SW480 (cell line): ENCODE measurements around the gene ENTPD5.
"Not testable (repeated sequence)": the region's sequence is repeated elsewhere in the genome, so short reads cannot be mapped to it uniquely, and the experiment has no call there.

Source experiments
- DNase-seq: peaks from one replicate; pipeline ENCODE4 v3.0.0-alpha.2; 2016; ENCODE audit warnings: low spot score

The ENTPD5 gene

DNA sequence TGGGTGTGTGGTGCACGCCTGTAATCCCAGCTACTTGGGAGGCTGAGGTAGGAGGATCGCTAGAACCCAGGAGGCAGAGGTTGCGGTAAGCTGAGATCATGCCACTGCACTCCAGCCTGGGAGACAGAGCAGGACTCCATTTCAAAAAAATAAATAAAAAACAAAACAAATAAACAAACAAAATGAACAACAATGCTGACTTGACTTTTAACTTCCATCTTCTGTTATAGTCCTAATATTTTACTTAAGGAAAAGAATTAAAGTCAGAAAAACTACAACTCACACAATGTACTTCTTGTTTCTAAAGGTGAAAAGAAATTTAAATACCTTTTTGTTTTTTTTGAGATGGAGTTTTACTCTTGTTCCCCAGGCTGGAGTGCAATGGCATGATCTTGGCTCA is 13.4 kb downstream of the ENTPD5 start:
- DNase-seq, result not testable (repeated sequence)

GRCh38 chr14:73998726-73999125 is 20.4 kb downstream of the ENTPD5 start:
- DNase-seq, result no peak

GRCh38 chr14:73997944-73998447 is 21.1 kb downstream of the ENTPD5 start:
- DNase-seq, result no peak

DNA sequence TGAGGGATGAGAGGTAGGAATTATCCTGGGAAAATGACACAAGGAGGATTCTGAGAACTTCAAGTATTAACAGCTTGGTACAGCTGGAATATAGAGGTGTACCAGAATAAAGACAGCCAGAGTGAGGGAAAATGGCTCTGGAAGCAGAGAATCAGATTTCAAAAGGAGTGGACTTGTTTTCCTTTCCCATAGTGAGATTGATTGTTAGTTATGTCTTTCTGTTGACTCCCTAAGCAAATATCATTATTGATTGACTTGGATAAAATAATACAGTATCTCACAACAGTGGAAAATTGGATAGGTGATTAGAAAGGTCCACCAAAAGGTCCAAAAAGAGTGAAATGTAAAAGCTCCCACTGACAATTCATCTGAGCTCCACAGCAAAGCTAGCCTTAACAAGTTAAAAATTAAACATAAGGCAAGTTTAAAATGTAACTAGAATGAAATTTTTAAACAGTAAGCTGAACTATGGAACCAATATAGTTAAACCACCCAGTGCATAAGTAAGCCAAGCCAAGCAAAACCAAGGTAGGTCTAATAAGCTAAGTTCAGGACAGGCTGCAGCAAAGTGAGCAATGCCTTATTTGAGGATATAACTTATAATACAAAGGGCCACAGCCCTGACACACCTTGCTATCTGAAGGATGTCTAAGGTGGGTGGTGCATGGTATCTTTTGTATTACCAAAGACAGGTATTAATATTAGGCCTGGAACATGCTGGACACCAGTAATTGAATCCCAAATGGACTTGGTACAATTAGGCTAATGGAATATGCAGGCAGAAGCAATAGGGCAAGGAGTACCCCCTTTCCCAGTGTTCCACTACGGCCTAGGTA is 21.8 kb downstream of the ENTPD5 start:
- no peak for DNase-seq

GRCh38 chr14:73996731-73997107 is 22.4 kb downstream of the ENTPD5 start:
- DNase-seq, result no peak

DNA sequence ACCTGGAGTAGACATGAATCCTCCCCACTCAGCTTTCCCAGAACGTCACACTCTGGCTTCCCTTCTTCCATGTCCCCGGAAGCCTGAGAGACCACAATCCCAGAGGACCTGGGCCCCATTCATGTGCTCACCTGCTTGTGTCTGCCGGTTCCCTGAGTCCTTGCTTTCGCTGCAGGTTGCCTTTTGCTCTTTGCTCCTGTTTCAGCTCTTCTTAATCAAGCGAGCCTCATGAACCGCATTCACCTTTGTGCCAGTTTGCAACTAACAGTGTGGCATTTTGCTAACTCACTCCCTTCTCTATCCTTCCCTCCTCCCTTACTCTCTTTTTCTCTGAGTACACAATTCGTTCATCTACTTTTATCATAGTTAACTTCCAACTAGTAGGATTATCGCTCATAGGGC is 23.1 kb downstream of the ENTPD5 start:
- no peak for DNase-seq

DNA sequence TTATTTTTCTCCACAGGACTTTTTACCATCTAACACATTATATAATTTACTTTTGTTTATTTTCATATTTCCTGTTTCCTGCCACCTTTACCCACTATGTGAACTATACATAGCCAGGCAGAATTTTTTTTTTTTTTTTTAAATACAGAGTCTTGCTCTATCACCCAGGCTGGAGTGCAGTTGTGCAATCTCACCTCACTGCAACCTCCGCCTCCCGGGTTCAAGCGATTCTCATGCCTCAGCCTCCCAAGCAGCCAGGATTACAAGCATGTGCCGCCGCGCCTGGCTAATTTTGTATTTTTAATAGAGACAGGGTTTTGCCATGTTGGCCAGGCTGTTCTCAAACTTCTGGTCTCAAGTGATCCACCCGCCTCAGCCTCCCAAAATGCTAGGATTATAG is 24.2 kb downstream of the ENTPD5 start:
- not testable (repeated sequence) for DNase-seq

DNA sequence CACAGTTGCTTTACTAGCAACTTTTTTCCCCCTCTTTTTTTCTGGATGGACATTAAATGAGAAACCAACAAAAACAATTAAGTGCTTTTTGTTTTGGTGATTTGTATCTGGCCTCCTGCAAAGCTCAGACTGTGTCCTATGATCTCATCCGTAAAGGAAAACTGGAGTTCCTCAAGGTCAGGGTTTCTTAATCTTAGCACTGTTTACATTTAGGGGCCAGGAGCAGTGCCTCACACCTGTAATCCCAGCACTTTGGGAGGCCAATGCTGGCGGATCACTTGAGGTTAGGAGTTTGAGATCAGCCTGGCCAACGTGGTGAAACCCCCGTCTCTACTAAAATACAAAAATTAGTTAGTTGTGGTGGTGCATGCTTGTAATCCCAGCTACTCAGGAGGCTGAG is 28.0 kb downstream of the ENTPD5 start:
- no peak for DNase-seq

DNA sequence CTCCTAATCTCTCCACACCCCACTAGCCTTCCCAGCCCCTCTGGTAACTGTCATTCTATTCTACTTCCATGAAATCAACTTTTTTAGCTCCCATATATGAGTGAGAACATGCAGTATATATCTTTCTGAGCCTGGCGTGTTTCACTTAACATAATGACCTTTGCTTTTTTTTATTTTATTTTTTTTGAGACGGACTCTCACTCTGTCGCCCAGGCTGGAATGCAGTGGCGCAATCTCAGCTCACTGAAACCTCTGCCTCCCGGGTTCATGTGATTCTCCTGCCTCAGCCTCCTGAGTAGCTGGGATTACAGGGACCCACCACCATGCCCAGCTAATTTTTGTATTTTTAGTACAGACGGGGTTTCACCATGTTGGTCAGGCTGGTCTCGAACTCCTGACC is 30.4 kb downstream of the ENTPD5 start:
- DNase-seq, result not testable (repeated sequence)

GRCh38 chr14:73988065-73988464 is 31.0 kb downstream of the ENTPD5 start:
- no peak for DNase-seq

DNA sequence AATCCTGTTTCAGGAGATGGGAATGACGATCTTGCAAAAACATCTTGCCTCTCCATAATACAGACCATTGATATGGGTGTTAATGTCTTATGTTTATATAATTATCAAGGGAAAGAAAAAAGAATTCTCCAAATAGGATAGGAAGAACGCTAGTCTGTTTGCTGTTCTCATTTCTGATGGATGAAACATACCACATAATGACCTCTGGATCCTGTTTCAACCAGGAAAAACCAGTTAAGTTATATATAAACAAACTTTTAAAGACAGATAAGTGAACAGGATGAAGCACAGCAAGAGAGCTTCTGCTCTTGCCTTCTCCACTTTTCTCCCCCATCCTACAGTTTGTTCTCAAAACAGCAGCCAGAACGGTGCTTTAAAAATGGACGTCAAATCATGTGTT is 41.2 kb downstream of the ENTPD5 start:
- DNase-seq, result no peak

- DNase-seq, result no peak
Measured at GRCh38 chr14:73976125-73976524, 43.0 kb downstream of the ENTPD5 start.

DNA sequence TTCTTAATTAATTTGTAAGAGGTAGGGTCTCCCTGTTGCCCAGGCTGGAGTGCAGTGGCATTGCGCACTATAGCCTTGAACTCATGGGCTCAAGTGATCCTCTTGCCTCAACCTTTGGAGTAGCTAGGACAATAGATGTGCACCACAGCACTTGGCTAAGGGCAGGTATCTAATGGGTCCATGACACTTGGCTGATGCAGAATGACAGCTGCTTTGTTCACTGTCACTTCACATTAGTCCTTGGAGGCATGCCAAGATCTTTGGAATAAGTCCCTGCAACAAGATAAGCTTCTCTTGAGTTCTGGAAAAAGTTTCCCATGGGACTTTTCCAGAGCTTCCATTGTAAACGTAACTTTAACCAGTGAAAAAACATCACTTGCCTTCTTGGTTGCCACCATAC is 45.6 kb downstream of the ENTPD5 start:
- DNase-seq, result no peak

- no peak for DNase-seq
Measured at GRCh38 chr14:73968885-73969284, 50.2 kb downstream of the ENTPD5 start.

DNA sequence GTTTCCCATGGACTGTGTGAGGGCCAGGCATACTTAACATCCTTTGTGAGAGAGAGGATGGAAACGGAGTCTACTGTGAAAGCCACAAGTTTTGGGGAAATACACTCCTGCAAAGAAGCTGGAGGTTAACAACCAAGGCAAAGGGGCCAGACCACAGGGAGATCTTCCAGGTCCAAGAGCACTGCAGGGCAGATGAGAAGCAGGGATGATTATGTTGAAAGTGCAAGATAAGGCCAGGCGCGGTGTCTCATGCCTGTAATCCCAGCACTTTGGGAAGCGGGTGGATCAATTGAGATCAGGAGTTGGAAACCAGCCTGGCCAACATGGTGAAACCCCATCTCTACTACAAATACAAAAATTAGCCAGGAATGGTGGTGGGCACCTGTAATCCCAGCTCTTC is 53.9 kb downstream of the ENTPD5 start:
- DNase-seq, result no peak

- no peak for DNase-seq
Measured at GRCh38 chr14:73961192-73961591, 57.9 kb downstream of the ENTPD5 start.

GRCh38 chr14:73958591-73958990 is 60.5 kb downstream of the ENTPD5 start:
- no peak for DNase-seq

DNA sequence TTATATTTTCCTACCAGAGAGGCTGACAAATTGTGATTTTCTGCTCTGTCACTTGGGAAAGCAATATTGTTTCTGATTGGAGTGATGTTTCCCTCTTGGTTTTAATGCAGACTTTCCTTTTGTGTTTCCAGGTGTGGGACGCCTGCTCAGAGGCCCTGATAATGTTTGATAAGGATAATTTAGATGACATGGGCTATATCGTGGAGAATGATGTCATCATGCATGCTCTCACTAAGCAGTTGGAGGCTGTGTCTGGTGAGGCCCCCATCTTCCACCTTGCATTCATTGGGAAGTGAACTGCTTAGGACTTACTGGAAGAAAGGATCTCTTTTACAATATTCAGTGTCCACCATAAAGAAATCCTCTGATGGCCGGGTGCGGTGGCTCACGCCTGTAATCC is 63.4 kb downstream of the ENTPD5 start:
- DNase-seq, result no peak

GRCh38 chr14:73953731-73954130 is 65.4 kb downstream of the ENTPD5 start:
- no peak for DNase-seq

DNA sequence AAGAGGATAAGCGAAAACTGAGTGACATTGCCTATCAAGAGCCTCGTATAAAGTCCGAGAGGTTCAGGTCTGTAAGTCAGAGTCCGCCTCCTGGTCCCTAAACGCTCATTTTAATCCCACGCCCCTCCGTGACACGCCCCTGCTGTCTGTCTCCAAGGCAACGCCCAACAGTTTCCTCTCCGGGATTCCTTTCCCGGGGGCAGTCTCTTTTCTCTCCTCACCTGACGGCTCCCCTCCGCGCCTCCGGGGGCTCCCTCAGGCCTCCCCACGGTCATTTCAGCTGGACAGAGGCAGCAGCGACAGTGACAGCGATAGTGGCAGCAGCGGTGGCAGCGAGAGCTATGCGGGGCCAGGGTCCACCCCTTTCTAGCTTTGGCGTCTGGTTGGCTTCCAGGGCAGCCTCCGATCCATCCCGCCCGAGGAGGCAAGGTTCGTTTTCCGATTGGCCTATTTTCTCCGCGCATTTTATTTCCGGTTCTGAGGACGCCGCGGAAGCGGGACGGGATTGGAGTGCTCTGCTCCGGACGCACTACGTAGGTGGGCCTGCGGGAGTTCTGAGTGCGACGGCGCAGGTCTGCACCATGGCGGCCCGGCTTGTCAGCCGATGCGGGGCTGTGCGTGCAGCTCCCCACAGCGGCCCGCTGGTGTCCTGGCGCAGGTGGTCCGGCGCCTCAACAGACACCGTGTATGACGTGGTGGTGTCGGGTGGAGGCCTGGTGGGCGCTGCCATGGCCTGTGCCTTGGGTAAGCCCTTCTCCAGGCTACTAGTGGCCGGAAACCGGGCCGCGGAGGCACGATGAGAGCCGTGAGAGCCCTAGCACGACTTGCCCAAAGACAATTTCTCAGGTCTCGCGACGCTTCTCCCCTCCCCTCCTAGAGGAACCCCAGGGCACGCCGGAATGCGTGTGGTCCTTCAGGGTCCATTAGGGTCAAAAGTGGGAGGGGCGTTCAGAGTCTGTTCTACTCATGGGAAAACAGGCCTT is 69.0 kb downstream of the ENTPD5 start, which contains the start of the genes COQ6 and FAM161B:
Gene COQ6, plus strand, starts transcription at position 551 of the 983 bp plus-strand sequence. Its CDS starts 31 bp downstream, at position 582.
Gene FAM161B, minus strand, starts transcription at position 343 of the 983 bp plus-strand sequence. Its CDS starts 68 bp downstream, at position 275.
- peak; percentile 99 for DNase-seq

DNA sequence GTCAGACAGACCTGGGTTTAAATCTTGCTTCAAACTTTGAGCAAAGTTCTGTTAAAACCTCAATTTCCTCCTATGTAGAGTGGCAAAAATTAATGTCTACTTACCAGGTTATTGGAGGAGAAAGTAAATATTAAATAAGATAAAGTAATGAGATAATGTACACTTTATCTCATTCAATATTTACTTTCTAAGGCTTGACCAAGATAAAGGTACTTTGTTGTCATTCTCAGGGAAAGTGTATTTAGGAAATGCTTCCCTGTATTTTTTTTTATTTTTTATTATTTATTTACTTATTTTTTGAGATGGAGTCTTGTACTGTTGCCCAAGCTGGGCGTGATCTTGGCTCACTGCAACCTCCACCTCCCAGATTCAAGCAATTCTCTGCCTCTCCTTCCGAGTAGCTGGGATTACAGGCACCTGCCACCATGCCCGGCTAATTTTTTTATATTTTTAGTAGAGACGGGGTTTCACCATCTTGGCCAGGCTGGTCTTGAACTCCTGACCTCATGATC is 73.9 kb downstream of the ENTPD5 start:
- DNase-seq, result no peak

GRCh38 chr14:73944432-73945158 is 74.5 kb downstream of the ENTPD5 start:
- DNase-seq, result no peak
